Suprapubic skin (tissue), 3 donors: Measurements from ENCODE around the gene PLCXD3.

Experiments used
- POLR2AphosphoS5 ChIP-seq, 3 donors: sonication (generic); formaldehyde crosslinking; IDR thresholded peaks; one replicate each; pipeline ENCODE4 v1.6.1; 2017; ENCODE audit warnings: antibody characterized with exemption in 3 of 3
- TF ChIP-seq, protein P1 (sequence below), 2 donors: fragments of 200-600 bp in 1 of 2; fragments of 450-650 bp in 1 of 2; sonication (generic) in 1 of 2; IDR thresholded peaks; one replicate each; pipeline ENCODE4 v1.5.1; 2016 to 2019; ENCODE audit warnings: antibody characterized with exemption in 2 of 2, mild to moderate bottlenecking in 1 of 2, moderate library complexity in 1 of 2

DNA sequence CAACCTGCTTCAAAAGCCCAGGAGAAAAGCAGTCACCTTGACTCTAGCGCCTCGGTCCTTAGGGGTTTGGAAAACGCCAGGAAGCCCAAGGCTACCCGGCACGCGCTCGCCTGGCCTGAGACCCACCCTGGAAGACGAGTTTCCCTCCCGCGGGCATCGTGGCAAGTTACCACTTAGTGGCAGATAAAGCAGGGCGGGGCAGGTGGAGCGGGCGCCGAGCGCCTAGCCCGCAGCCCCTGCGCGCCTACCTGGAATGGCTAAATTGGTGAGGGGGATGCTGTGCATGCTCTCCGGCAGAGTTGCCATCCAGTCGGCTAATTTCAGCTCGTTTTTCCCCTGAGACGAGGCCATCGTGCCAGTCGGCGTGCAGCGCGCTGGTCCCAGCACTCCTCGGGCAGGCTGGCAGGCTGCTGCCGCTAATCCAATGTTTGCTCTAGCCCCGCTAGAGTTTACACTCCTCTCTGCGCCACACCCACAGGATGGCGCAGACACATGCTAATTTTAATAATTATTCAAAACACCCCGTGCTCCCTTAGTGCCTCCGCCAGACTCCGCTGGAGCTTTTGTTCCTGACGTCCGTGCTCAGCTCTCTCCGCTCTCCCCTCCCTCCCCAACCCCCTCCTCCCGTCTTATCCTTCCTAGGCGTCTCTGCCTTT, at the start of gene PLCXD3:
- TF ChIP-seq, protein P1, sequence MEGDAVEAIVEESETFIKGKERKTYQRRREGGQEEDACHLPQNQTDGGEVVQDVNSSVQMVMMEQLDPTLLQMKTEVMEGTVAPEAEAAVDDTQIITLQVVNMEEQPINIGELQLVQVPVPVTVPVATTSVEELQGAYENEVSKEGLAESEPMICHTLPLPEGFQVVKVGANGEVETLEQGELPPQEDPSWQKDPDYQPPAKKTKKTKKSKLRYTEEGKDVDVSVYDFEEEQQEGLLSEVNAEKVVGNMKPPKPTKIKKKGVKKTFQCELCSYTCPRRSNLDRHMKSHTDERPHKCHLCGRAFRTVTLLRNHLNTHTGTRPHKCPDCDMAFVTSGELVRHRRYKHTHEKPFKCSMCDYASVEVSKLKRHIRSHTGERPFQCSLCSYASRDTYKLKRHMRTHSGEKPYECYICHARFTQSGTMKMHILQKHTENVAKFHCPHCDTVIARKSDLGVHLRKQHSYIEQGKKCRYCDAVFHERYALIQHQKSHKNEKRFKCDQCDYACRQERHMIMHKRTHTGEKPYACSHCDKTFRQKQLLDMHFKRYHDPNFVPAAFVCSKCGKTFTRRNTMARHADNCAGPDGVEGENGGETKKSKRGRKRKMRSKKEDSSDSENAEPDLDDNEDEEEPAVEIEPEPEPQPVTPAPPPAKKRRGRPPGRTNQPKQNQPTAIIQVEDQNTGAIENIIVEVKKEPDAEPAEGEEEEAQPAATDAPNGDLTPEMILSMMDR (IDR thresholded peaks at IDR 0.05), result no peak
- no peak for TF ChIP-seq POLR2AphosphoS5 (IDR thresholded peaks at IDR 0.05)
